GM12891 (cell line): Measurements from ENCODE around the gene TMEM271.

Experiments
- PAX5 ChIP-seq: IDR thresholded peaks from 2 replicates; pipeline ENCODE4 v1.6.1; 2011; ENCODE audit warnings: low read length, moderate library complexity, mild to moderate bottlenecking; ENCODE audit not compliant: insufficient read depth, severe bottlenecking
- POLR2A ChIP-seq: IDR thresholded peaks from 2 replicates; pipeline ENCODE4 v1.6.1; 2011; ENCODE audit warnings: low read depth, low read length, control low read depth
- POLR2AphosphoS5 ChIP-seq: IDR thresholded peaks from 2 replicates; pipeline ENCODE4 v1.6.1; 2011; ENCODE audit warnings: low read depth, low read length, control low read depth
- POU2F2 ChIP-seq: IDR thresholded peaks from 2 replicates; pipeline ENCODE4 v1.6.1; 2011; ENCODE audit warnings: low read depth, mild to moderate bottlenecking, control low read depth, low read length, moderate library complexity
- SPI1 ChIP-seq: IDR thresholded peaks from 2 replicates; pipeline ENCODE4 v1.6.1; 2011; ENCODE audit warnings: low read depth, low read length, control low read depth
- TAF1 ChIP-seq: IDR thresholded peaks from 2 replicates; pipeline ENCODE4 v1.6.1; 2011; ENCODE audit warnings: low read depth, low read length, control low read depth

GRCh38 chr4:526189-526909, 49.7 kb downstream of the TMEM271 start:
- TF ChIP-seq TAF1 (no peak), POLR2AphosphoS5 (no peak), POLR2A (no peak), PAX5 (no peak), POU2F2 (no peak), SPI1 (no peak)
